Fibroblast of lung (primary cell): Measurements from ENCODE around the gene ARHGAP28. TPM values are rescaled to one million over a fixed set of nuclear protein-coding genes. Genes with fewer than 3 reads are reported as not detected.

Experiments
- DNase-seq, 2 donors: peaks; one replicate each; pipeline versions ENCODE4 v3.0.0 to v3.0.0-alpha.2; 2010; ENCODE audit warnings: low read depth in 2 of 2
- H2AFZ ChIP-seq: 2 replicates; pipeline ENCODE4 v1.5.1; 2012; ENCODE audit warnings: low read length, control low read depth, inconsistent platforms
- H3K27ac ChIP-seq: 2 replicates; pipeline ENCODE4 v1.5.1; 2011; ENCODE audit warnings: low read length, control low read depth; ENCODE audit not compliant: insufficient read depth
- H3K27me3 ChIP-seq: 2 replicates; pipeline ENCODE4 v1.5.1; 2011; ENCODE audit warnings: mild to moderate bottlenecking, low read length; ENCODE audit not compliant: control insufficient read depth, insufficient read depth
- H3K36me3 ChIP-seq: 2 replicates; pipeline ENCODE4 v1.5.1; 2011; ENCODE audit warnings: low read length; ENCODE audit not compliant: control insufficient read depth, insufficient read depth
- H3K4me1 ChIP-seq: 2 replicates; pipeline ENCODE4 v1.5.1; 2011; ENCODE audit warnings: low read length; ENCODE audit not compliant: control insufficient read depth, insufficient read depth; ENCODE audit errors: extremely low read depth
- H3K4me2 ChIP-seq: 2 replicates; pipeline ENCODE4 v1.5.1; 2011; ENCODE audit warnings: low read length, control low read depth; ENCODE audit not compliant: insufficient read depth; ENCODE audit errors: extremely low read depth
- H3K4me3 ChIP-seq, 4 experiments: fragments of 200-600 bp in 1 of 4; sonication (generic) in 1 of 4; replicated peaks in 1 of 4; 2 replicates each; pipeline ENCODE4 v1.5.1; 2011 to 2016; ENCODE audit warnings: low read length in 4 of 4, low read depth in 3 of 4, mild to moderate bottlenecking in 3 of 4, control low read depth in 2 of 4, inconsistent platforms in 1 of 4, mixed read lengths in 1 of 4; ENCODE audit not compliant: insufficient read depth in 1 of 4; ENCODE audit errors: control extremely low read depth in 1 of 4
- H3K79me2 ChIP-seq: 2 replicates; pipeline ENCODE4 v1.5.1; 2012; ENCODE audit warnings: mild to moderate bottlenecking, low read length, inconsistent platforms; ENCODE audit not compliant: control insufficient read depth, insufficient read depth
- H3K9ac ChIP-seq: 2 replicates; pipeline ENCODE4 v1.5.1; 2011; ENCODE audit warnings: mild to moderate bottlenecking, low read length, control low read depth; ENCODE audit not compliant: insufficient read depth
- H3K9me3 ChIP-seq: 2 replicates; pipeline ENCODE4 v1.5.1; 2012; ENCODE audit warnings: low read depth, low read length; ENCODE audit not compliant: control insufficient read depth, insufficient read depth
- H4K20me1 ChIP-seq: 2 replicates; pipeline ENCODE4 v1.5.1; 2011; ENCODE audit warnings: low read length; ENCODE audit not compliant: control insufficient read depth, insufficient read depth; ENCODE audit errors: extremely low read depth
- EZH2 ChIP-seq: IDR thresholded peaks from 2 replicates; pipeline ENCODE4 v1.5.1; 2012; ENCODE audit warnings: low read length, control low read depth, mild to moderate bottlenecking; ENCODE audit errors: missing control alignments
- polyA plus RNA-seq, 2 donors: library from polyadenylated mRNA; depleted of rRNA in 1 of 2; stranded (reverse) in 1 of 2; unstranded in 1 of 2; fragments of >200 nt; gene quantifications; 2 replicates each; pipeline ENCODE4 v1.2.1, GENCODE V29; 2011 to 2012; ENCODE audit warnings: missing spikeins in 1 of 2
- total RNA-seq: library from RNA; depleted of rRNA; stranded (reverse); fragments of >200 nt; gene quantifications from 2 replicates; pipeline ENCODE4 v1.2.1, GENCODE V29; 2014
- TF ChIP-seq, protein P1 (sequence below), 2 donors: IDR thresholded peaks in 1 of 2; conservative IDR thresholded peaks in 1 of 2; 1 replicate in 1 of 2; 2 replicates in 1 of 2; pipeline ENCODE4 v1.5.1; 2011 to 2012; ENCODE audit warnings: low read length in 2 of 2, control low read depth in 1 of 2, inconsistent platforms in 1 of 2, low read depth in 1 of 2, mild to moderate bottlenecking in 1 of 2

ARHGAP28 gene
- total and polyA plus RNA-seq, 2 donors (not counting 1 experiment from before 2014, with no cell fraction given): 3.3 to 35.0 TPM

DNA sequence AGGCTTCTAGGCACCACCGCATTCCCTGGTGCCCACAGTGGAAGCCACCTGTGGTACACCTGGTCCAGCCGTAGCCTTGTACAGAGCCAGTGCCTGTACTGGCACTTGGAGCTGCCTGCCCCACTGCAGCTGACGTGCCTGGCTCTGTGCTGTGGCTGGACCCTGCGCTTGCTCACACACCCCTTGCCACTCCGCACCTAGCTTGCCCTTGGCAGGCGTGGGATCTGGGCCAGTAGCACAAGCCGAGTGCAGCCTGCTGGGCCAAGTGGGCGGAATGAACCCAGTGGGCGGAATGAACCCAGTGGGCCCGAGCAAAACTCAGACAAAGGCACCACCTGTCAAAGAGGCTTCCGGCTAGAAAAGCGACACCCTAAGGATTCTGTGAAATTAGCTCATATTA, 126.3 kb downstream of the ARHGAP28 start:
- Histone ChIP-seq H3K9me3 (no peaks in the 10 kb centered on the region), H3K4me3 (no peak overlapping the region), H3K27me3 (no peaks in the 10 kb centered on the region), H3K4me2 (no peak overlapping the region), H2AFZ (no peak overlapping the region), H4K20me1 (no peaks in the 10 kb centered on the region), H3K4me1 (no peaks in the 10 kb centered on the region), H3K36me3 (no peaks in the 10 kb centered on the region), H3K9ac (no peak overlapping the region), H3K27ac (no peak overlapping the region), H3K79me2 (no peaks in the 10 kb centered on the region)
- no peak for DNase-seq
- TF ChIP-seq EZH2: no peak
- TF ChIP-seq, protein P1, sequence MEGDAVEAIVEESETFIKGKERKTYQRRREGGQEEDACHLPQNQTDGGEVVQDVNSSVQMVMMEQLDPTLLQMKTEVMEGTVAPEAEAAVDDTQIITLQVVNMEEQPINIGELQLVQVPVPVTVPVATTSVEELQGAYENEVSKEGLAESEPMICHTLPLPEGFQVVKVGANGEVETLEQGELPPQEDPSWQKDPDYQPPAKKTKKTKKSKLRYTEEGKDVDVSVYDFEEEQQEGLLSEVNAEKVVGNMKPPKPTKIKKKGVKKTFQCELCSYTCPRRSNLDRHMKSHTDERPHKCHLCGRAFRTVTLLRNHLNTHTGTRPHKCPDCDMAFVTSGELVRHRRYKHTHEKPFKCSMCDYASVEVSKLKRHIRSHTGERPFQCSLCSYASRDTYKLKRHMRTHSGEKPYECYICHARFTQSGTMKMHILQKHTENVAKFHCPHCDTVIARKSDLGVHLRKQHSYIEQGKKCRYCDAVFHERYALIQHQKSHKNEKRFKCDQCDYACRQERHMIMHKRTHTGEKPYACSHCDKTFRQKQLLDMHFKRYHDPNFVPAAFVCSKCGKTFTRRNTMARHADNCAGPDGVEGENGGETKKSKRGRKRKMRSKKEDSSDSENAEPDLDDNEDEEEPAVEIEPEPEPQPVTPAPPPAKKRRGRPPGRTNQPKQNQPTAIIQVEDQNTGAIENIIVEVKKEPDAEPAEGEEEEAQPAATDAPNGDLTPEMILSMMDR (conservative IDR thresholded peaks at IDR 0.05 in 1 of 2, IDR thresholded peaks at IDR 0.05 in 1 of 2; ENCODE audit: low read depth in 1 of 2, low read length in 2 of 2): no peak

DNA sequence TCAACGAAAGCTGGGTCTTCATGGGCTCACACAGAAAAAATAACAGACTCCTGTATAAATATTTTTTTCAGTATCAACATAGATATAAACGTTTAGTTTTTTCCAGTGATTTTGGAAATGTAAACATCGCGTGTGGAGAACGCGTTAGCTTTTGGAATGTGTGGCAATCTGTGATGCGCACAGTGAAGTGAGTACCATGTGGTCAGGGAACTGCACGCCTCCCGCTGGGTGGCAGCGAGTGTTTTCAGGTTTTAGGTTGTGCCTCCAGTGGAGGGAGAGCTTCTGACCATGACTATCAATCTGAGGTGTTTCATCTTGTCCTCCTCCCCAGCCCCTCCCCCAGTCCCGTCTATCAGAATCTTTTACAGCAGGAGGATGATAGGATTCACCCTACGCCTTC, 127.8 kb downstream of the ARHGAP28 start:
- no peak overlapping the region for H3K9ac ChIP-seq
- no peaks in the 10 kb centered on the region for H3K9me3 ChIP-seq
- DNase-seq: peak in 1 of 2 donors; percentile 82
- H3K27me3 ChIP-seq: no peaks in the 10 kb centered on the region
- H3K36me3 ChIP-seq: no peaks in the 10 kb centered on the region
- H2AFZ ChIP-seq: no peak overlapping the region
- no peak overlapping the region for H3K27ac ChIP-seq
- no peaks in the 10 kb centered on the region for H3K4me1 ChIP-seq
- TF ChIP-seq, protein P1 (conservative IDR thresholded peaks at IDR 0.05 in 1 of 2, IDR thresholded peaks at IDR 0.05 in 1 of 2; ENCODE audit: low read depth in 1 of 2, low read length in 2 of 2): peak in 1 of 2 donors; percentile 12
- TF ChIP-seq EZH2: no peak
- H3K4me3 ChIP-seq: no peak overlapping the region
- no peak overlapping the region for H3K4me2 ChIP-seq
- H4K20me1 ChIP-seq: no peaks in the 10 kb centered on the region
- H3K79me2 ChIP-seq: no peaks in the 10 kb centered on the region

DNA sequence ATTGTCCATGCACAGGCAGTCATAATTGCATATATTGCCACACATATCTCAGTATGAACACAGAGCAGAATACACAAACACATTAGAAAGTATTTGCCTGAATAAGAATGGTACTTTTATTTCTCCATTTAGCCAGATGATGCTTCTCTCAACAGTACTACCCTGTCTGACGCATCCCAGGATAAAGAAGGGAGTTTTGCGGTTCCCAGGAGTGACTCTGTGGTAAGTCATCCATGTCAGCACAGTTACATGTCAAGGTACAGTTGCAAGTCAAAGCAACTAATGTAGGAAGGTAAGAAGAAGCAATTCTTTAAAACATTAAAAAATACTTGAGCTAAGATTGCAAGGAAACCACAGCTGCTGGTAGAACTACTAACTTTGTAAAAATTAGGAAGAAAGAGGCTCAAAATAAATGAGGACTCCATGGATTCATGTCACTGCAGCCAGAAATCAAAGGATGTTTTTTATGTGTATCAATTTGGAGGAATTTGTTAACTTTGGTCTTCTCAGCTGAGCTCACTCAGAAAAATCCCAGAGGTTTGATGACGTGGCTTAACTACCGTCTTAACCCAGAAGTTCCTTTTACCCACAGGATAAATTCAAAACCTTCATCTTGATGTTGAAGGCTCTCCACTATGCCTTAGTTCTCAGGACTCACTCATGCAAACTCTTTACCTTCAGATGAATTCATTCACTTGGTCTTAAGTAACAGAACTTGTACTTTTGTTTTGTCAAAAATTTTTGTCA, 130.3 kb downstream of the ARHGAP28 start:
- Histone ChIP-seq H2AFZ (no peak overlapping the region), H3K36me3 (no peaks in the 10 kb centered on the region), H3K4me3 (no peak overlapping the region), H4K20me1 (no peaks in the 10 kb centered on the region), H3K4me1 (no peaks in the 10 kb centered on the region), H3K27ac (no peak overlapping the region), H3K4me2 (no peak overlapping the region), H3K9ac (no peak overlapping the region), H3K9me3 (no peaks in the 10 kb centered on the region), H3K79me2 (no peaks in the 10 kb centered on the region), H3K27me3 (no peaks in the 10 kb centered on the region)
- no peak for DNase-seq
- TF ChIP-seq, protein P1 (conservative IDR thresholded peaks at IDR 0.05 in 1 of 2, IDR thresholded peaks at IDR 0.05 in 1 of 2; ENCODE audit: low read depth in 1 of 2, low read length in 2 of 2): no peak
- no peak for TF ChIP-seq EZH2
